ENCODE data around the gene AGBL1.

GRCh38 chr15:86735247-86736040 is 655.8 kb downstream of the AGBL1 start:
- TF ChIP-seq POLR2AphosphoS5 (IDR thresholded peaks at IDR 0.05; ENCODE audit: low read depth) (no peak), CREB1 (CRISPR knock-in tag; IDR thresholded peaks at IDR 0.05; ENCODE audit: low read depth) (no peak), CTCF (conservative IDR thresholded peaks at IDR 0.05; ENCODE audit: low read depth in 2 of 2) (no peak), EZH2phosphoT487 (IDR thresholded peaks at IDR 0.05; ENCODE audit: unreplicated experiment) (no peak), ETS1 (IDR thresholded peaks at IDR 0.05) (no peak), REST (IDR thresholded peaks at IDR 0.05; ENCODE audit: unreplicated experiment) (no peak), EZH2 (IDR thresholded peaks at IDR 0.05; ENCODE audit: low read depth, unreplicated experiment) (no peak), ZNF462 (CRISPR knock-in tag; IDR thresholded peaks at IDR 0.05) (no peak), ZNF114 (CRISPR knock-in tag; IDR thresholded peaks at IDR 0.05) (no peak), ZNF331 (CRISPR knock-in tag; IDR thresholded peaks at IDR 0.05; ENCODE audit: low read depth) (no peak), JUNB (IDR thresholded peaks at IDR 0.05; ENCODE audit: unreplicated experiment) (no peak)

Measured in GM23338 (cell line).